ENCODE measurements around the gene MYH7.

GRCh38 chr14:23446291-23446851 is 10.9 kb upstream of the MYH7 start:
- TF ChIP-seq BHLHE40 (IDR thresholded peaks at IDR 0.05; ENCODE audit: low read depth, low read length), result no peak
- TF ChIP-seq POLR2A (IDR thresholded peaks at IDR 0.05; ENCODE audit: low read depth, low read length), result no peak
- TF ChIP-seq RFX5 (IDR thresholded peaks at IDR 0.05; ENCODE audit: low read depth, low read length), result no peak
- no peak for TF ChIP-seq USF2 (IDR thresholded peaks at IDR 0.05; ENCODE audit: low read depth, low read length)
- TF ChIP-seq NFE2L2 (IDR thresholded peaks at IDR 0.05; ENCODE audit: low read depth, low read length), result no peak
- TF ChIP-seq CTCF (conservative IDR thresholded peaks at IDR 0.05; ENCODE audit: low read depth, low read length), result no peak
- TF ChIP-seq MXI1 (IDR thresholded peaks at IDR 0.05; ENCODE audit: borderline replicate concordance, low read depth, low read length), result no peak
- no peak for TF ChIP-seq MAFK (IDR thresholded peaks at IDR 0.05; ENCODE audit: low read depth, low read length)
